ENCODE measurements around the gene RCVRN. TPM values are rescaled to one million over a fixed set of nuclear protein-coding genes. Genes with fewer than 3 reads are reported as not detected.

Gene RCVRN
- total RNA-seq, 4 donors from 2014 or later = 0.06 to 1.1 (median 0.24) TPM

DNA sequence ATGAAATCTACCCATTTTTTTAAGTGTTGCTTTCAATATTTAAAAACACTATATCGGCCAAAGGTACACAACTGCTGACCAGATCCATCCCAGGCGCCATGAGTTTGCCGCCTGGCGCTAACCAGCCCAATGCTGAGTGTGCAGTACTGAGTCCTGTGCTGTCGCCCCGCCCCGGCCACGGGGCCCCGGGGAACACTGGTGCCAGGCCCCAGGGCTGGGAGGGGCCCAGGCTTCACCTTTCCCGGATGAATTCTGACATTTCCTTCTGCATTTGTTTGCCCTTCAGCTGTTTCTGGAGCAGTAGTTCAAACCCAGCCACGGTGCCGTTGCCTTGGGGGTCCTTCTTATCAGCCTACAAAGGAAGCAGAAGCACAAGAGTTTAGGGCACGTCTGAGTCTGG lies 37.8 kb upstream of the RCVRN start:
- intact Hi-C loops (cut with DNase I; ENCODE audit: low total_unique reads) = no loop called here
- TF ChIP-seq, protein P1, sequence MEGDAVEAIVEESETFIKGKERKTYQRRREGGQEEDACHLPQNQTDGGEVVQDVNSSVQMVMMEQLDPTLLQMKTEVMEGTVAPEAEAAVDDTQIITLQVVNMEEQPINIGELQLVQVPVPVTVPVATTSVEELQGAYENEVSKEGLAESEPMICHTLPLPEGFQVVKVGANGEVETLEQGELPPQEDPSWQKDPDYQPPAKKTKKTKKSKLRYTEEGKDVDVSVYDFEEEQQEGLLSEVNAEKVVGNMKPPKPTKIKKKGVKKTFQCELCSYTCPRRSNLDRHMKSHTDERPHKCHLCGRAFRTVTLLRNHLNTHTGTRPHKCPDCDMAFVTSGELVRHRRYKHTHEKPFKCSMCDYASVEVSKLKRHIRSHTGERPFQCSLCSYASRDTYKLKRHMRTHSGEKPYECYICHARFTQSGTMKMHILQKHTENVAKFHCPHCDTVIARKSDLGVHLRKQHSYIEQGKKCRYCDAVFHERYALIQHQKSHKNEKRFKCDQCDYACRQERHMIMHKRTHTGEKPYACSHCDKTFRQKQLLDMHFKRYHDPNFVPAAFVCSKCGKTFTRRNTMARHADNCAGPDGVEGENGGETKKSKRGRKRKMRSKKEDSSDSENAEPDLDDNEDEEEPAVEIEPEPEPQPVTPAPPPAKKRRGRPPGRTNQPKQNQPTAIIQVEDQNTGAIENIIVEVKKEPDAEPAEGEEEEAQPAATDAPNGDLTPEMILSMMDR (IDR thresholded peaks at IDR 0.05) = no peak
- TF ChIP-seq POLR2A (IDR thresholded peaks at IDR 0.05) = no peak
- no peak for DNase-seq (ENCODE audit: low spot score in 2 of 2)
- H3K4me3 ChIP-seq (ENCODE audit: low read depth, poor library complexity, severe bottlenecking) = no peak overlapping the region
- 72 to 78% methylated on average over 13 of the region's 13 CpGs for WGBS, 2 donors

DNA sequence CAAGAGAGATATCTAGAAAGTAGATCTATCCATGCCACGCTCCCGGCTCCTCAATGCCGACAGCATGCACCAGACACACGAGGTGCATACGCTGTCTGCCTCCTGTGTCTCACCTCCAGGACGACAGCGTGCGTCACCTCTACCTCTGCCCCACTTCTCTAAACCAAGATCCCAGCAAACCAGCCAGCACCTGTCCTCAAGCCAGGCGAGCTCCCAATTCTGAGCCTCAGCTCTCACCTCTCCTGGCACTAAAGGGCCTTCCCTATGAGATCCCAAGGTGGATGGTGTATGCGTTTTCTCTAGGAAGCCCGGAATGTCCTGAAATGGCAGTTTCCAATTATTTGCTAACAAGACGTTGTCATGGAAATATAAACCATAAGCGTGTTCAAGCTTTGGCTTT lies 36.2 kb upstream of the RCVRN start:
- 86 to 92% methylated on average over 13 of the region's 13 CpGs for WGBS, 2 donors
- no peak for DNase-seq (ENCODE audit: low spot score in 2 of 2)
- TF ChIP-seq, protein P1 (IDR thresholded peaks at IDR 0.05) = no peak
- no peak for TF ChIP-seq POLR2A (IDR thresholded peaks at IDR 0.05)
- intact Hi-C loops (cut with DNase I; ENCODE audit: low total_unique reads) = no loop called here
- no peak overlapping the region for H3K4me3 ChIP-seq (ENCODE audit: low read depth, poor library complexity, severe bottlenecking)

DNA sequence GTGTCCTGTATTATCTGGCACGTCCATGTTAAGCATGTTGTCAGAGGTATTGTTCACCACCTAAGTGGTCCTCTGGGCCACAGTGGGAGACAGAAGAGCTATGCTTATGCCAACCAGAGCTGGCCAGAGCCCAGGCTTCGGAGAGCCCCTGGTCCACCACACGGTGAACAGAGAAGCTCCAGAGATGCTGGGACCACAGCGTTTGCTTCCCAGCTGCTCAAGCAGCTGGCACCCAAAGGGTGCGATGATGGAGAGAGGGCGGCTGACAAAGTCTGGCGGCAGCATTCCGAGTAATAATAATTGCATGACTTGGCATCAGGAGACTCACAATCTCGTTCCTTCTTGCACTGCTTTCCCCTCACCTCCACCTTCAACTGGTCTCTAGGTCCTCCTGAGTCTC lies 35.8 kb upstream of the RCVRN start:
- no peak overlapping the region for H3K4me3 ChIP-seq (ENCODE audit: low read depth, poor library complexity, severe bottlenecking)
- intact Hi-C loops (cut with DNase I; ENCODE audit: low total_unique reads) = no loop called here
- no peak for TF ChIP-seq POLR2A (IDR thresholded peaks at IDR 0.05)
- TF ChIP-seq, protein P1 (IDR thresholded peaks at IDR 0.05) = no peak
- no peak for DNase-seq (ENCODE audit: low spot score in 2 of 2)
- WGBS, 2 donors = 65 to 75% methylated on average over 8 to 9 of the region's 9 CpGs

DNA sequence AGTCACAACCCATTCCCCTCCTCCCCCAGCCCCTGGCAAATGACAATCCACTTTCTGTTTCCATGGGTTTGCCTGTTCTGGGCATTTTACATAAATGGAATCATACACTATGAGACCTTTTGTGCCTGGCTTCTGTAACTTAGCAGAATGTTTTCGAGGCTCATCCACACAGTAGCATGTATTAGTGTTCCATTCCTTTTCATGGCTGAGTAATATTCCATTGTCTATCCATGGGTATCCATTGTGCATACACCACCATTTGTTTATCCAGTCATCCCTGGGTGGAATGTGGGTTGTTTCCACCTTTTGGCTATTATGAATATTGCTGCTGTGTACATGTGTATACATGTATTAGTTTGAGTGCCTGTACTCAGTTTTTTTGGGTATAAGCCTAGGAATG lies 33.7 kb upstream of the RCVRN start:
- WGBS, 2 donors = 83 to 88% methylated on average over 1 of the region's 1 CpG

DNA sequence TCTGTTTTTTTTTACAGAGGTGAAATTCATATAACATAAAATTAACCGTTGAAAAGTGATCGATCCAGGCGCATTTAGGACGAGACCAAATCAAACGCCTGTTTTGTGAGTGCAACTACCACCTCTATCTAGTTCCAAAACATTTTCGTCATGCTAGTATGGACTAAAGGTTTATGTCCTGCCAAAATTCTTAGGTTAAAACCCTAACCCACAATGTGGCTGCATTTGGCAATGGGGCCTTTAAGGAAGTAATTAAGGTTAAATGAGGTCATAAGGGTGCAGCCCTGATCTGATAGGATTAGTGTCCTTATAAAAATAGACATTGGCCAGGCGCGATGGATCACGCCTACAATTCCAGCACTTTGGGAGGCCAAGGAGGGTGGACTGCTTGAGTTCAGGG lies 32.8 kb upstream of the RCVRN start:
- intact Hi-C loops (cut with DNase I; ENCODE audit: low total_unique reads) = no loop called here
- DNase-seq (ENCODE audit: low spot score in 2 of 2) = no peak
- WGBS, 2 donors = 79 to 87% methylated on average over 9 of the region's 9 CpGs
- H3K4me3 ChIP-seq (ENCODE audit: low read depth, poor library complexity, severe bottlenecking) = no peak overlapping the region
- no peak for TF ChIP-seq POLR2A (IDR thresholded peaks at IDR 0.05)
- TF ChIP-seq, protein P1 (IDR thresholded peaks at IDR 0.05) = no peak

More for the DNA sequence above, 33.7 kb upstream of the RCVRN start:
- H3K4me3 ChIP-seq (ENCODE audit: low read depth, poor library complexity, severe bottlenecking) = no peak overlapping the region
- no peak for DNase-seq (ENCODE audit: low spot score in 2 of 2)
- TF ChIP-seq, protein P1 (IDR thresholded peaks at IDR 0.05) = no peak
- TF ChIP-seq POLR2A (IDR thresholded peaks at IDR 0.05) = no peak
- intact Hi-C loops (cut with DNase I; ENCODE audit: low total_unique reads) = no loop called here

DNA sequence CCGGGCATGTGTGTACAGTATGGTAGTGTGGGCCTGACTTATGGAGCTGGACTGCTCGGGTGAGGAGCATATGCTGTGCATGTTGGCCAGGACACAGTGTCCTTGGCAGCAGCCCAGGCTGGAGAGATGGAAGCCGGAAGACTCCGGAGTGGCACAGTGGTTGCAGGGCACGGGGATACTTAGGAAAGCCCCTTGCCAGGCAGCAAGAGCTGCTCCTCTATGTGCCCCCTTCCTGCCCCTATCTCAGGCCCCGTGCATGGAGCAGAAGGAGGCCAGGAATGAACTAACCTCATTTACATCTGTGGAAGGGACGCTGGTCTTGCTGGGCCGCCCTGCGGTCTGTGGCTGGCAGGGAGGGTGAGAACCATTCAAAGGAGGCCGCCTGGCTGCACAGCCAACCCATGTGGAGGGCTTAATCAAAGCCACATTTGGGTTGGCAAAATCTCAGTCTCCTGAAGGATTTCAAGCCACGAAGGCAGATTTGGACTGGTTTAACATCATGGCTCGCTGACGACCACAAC lies 32.2 kb upstream of the RCVRN start:
- 52 to 74% methylated on average over 9 to 13 of the region's 13 CpGs for WGBS, 2 donors
- peak in 1 of 2 donors; percentile 92 for DNase-seq (ENCODE audit: low spot score in 2 of 2)
- no peak overlapping the region for H3K4me3 ChIP-seq (ENCODE audit: low read depth, poor library complexity, severe bottlenecking)
- intact Hi-C loops (cut with DNase I; ENCODE audit: low total_unique reads) = no loop called here
- TF ChIP-seq POLR2A (IDR thresholded peaks at IDR 0.05) = no peak
- TF ChIP-seq, protein P1 (IDR thresholded peaks at IDR 0.05) = no peak

Measured in lower leg skin (tissue), 4 donors.